ENCODE measurements around the gene ZFP92. TPM values are rescaled to one million over a fixed set of nuclear protein-coding genes. Genes with fewer than 3 reads are reported as not detected.

Gene ZFP92
- total RNA-seq, 1 donor from 2014 or later: 0.45 TPM

- ATAC-seq (no peak), DNase-seq (ENCODE audit: low spot score) (no peak)
Measured at GRCh38 chrX:153450114-153450948, 39.1 kb downstream of the ZFP92 start.

DNA sequence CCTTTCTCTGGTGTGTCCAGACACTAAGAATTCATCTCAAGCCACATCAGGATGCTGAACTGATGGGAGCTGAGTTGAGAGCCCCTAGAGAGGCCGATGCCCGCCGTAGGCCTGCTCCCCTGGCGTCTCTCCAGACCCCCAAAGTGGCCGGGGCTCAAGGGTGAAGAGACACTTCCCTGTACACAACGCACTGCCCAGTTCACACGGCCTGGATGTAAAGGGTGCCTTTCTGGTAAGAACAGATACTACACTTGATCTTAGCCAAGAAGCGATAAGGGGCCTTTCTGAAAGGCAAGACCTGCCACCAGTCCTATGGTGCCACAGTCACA, 39.6 kb downstream of the ZFP92 start:
- no peak for ATAC-seq
- no peak for DNase-seq (ENCODE audit: low spot score)

DNA sequence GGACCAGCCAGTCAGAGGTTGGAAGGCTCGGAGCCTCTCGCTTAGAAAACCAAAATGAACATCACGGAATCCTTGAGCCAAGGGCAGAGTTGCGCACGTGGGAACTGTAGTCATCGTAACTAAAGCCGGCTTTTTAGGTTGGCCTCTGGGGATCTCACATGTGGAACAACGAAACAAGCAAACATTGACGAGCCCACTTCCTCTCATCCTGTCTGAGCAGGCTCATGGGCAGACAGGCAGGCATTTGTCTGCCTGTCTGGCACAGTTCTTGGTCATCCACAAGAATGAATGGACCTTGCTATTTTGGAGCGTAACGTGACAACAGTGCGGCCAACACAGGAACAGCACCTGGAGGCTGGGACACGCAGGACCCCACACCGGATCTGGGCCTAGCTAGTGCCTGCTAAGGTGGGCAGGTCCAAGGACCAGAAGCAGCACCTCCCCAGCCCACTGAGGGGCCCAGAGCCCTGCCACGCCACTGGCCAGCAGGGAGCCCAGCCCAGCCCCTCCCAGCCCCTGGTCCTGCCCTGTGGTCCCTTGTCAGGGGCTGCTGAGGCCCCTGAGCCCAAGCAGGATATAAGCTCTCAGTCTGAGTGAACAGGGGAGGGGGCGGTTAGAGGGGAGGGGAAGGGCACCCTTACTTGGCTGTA, 43.8 kb downstream of the ZFP92 start:
- no peak for ATAC-seq
- no peak for DNase-seq (ENCODE audit: low spot score)

DNA sequence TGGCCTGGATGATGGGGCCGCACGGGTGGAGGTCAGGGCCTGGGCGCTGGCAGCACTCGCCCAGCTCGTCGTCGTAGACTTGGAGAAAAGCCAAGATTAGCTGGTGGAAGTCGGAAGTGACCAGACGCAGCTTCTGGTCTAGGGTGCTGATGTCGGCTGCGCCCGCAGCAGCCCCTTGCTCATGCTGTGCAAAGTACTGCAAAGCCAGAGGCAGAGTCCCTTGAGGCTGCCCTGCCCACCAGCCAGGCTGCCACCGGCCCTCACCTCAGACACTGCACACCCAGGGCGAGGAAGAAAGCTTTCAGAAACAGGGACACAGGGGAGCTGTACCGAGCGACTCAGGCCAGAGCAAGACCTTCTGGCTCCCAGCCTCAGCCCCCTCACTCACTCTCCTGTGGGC, 44.3 kb downstream of the ZFP92 start:
- DNase-seq (ENCODE audit: low spot score) (no peak), ATAC-seq (no peak)

DNA sequence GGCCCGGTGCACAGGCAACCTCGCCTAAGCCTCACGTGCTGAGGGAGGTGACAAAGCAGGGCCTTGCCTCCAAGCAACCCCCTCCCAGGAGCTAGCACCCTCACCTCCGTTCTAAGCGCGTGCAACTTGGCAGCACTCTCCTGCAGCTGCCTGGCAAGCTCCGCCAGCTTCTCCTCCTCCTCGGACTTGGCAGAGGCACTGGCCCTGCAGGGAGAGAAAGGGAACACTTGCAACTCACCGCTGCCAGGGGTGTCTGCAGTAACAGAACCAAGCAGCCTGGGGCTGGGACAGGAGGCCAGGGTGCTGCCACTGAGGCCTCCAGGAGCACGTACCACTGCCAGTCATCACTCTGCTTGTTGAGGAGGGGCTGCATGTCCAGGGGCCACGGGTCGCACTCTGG, 44.9 kb downstream of the ZFP92 start:
- DNase-seq (ENCODE audit: low spot score) (no peak), ATAC-seq (no peak)

DNA sequence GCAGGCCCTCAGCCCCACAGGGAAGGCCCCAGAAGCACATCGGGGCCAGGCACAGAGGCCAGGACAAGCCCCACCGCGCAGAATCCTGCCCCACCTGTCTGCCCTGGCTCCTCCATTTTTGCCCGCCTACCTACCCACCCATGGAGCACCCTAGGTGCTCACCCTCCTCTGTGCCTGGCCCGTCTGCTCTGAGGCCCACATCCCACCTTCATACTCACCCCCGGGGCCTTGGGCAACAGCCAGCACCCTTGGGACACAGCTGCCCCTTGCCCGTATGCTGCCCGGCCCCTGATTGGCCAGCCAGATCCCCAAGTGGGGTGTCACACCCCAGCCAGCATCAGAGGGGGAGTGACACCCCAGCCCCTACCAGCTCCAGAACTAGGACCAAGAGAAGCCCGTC, 45.4 kb downstream of the ZFP92 start:
- DNase-seq (ENCODE audit: low spot score): no peak
- no peak for ATAC-seq

- ATAC-seq (no peak), DNase-seq (ENCODE audit: low spot score) (no peak)
Measured at GRCh38 chrX:153457136-153457825, 46.0 kb downstream of the ZFP92 start.

DNA sequence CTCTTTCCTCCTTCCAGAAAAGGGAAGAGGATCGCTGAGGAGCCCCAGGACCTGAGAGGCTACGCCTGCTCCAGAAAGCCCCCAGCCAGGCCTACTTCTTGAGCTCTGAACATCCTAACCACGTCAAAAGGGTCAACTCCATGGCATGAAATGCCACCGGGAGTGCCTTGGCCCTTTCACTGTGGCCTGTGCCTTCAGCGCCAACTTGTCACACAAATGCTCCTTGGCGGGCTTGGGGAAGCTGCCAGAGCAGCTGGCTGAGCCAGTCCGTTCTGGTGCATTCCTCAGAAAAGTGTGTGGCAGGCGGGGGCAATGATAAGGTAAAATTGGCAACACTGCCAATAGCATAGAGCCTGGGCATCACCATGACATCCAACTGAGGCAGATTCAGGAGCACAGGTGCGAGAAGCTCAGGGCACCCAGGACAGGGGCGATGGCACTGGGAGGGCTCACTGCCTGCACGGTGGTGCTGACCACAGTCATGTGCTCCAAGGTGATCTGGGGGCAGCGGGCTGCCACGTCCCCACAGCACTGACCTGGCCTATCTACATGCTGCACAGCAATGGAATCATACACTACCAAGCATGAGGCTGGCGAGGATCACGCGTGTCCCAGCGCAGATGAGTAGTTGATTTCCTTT, 46.7 kb downstream of the ZFP92 start:
- DNase-seq (ENCODE audit: low spot score): no peak
- ATAC-seq: no peak

GRCh38 chrX:153458476-153458875, 47.2 kb downstream of the ZFP92 start:
- no peak for ATAC-seq
- no peak for DNase-seq (ENCODE audit: low spot score)

DNA sequence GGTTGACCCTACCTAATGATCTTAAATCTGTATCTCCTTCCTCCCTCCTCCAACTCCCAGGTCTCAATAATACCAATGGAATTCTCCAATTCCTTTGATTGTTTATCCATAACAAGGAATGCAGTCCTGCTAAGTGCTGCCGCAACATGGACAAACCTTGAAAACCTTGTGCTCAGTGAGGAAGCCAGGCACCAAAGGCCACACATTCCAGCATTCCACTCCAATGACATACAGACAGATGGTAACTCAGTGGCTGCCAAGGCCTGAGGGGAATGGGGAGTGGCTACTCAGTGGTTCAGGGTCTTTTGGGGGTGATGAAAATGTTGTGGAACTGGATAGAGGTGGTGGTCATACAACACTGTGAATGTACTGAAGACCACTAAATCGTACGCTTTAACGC, 48.7 kb downstream of the ZFP92 start:
- ATAC-seq: no peak
- DNase-seq (ENCODE audit: low spot score): no peak

DNA sequence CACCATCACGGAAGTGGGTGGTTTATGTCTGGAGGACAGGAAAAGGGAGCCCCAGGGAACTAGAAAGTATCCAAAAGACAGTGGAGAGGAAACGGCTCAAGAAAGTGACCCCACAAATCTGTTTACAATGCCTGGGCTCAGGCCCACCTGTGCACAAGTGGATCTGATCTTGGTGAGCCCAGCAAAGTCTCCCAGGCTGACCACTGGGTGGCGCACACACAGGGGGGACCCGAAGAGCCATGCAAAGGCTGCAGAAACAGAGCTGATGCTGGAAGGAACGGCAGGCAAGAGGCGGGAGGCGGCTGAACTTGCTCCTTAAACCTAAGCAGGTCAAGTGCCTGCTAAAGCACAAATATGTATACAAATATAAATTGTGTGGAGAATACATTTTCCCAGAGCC, 49.6 kb downstream of the ZFP92 start:
- no peak for DNase-seq (ENCODE audit: low spot score)

More for the DNA sequence above, 49.6 kb downstream of the ZFP92 start:
- peak; percentile 76 for ATAC-seq

Other genes with a start within 250 kb of the ZFP92 start
- not detected for gene MAGEA1, start 232.2 kb upstream of the ZFP92 start, total RNA-seq
- not detected for gene PNMA6F, start 89.7 kb upstream of the ZFP92 start, total RNA-seq
- gene ZNF275, start 77.3 kb upstream of the ZFP92 start, total RNA-seq: 11.2 TPM
- not detected for gene PNMA6E, start 10.1 kb upstream of the ZFP92 start, total RNA-seq
- 0.23 TPM for gene TREX2, start 34.6 kb downstream of the ZFP92 start, total RNA-seq
- 11.2 TPM for gene HAUS7, start 59.1 kb downstream of the ZFP92 start, total RNA-seq
- gene BGN, start 83.5 kb downstream of the ZFP92 start, total RNA-seq: 88.4 TPM
- not detected for gene ATP2B3, start 106.2 kb downstream of the ZFP92 start, total RNA-seq
- 8.7 TPM for gene CCNQ, start 187.7 kb downstream of the ZFP92 start, total RNA-seq
- gene DUSP9, start 235.7 kb downstream of the ZFP92 start, total RNA-seq: 0.60 TPM